H1 (cell line): ENCODE measurements around the gene TPD52L1.

Source experiments
- CTCF ChIP-seq, 3 experiments: IDR thresholded peaks; 1 replicate in 2 of 3; 2 replicates in 1 of 3; pipeline versions ENCODE4 v1.5.1 to v1.6.1; 2011; ENCODE audit warnings: low read length in 3 of 3, mild to moderate bottlenecking in 3 of 3, inconsistent platforms in 2 of 3, low read depth in 1 of 3, moderate library complexity in 1 of 3; ENCODE audit not compliant: insufficient read depth in 1 of 3; ENCODE audit errors: control extremely low read depth in 1 of 3
- JUND ChIP-seq: IDR thresholded peaks from 2 replicates; pipeline ENCODE4 v1.6.1; 2011; ENCODE audit warnings: mild to moderate bottlenecking, improper control_type of control experiment, low read length
- POLR2A ChIP-seq, 2 experiments: IDR thresholded peaks; 1 replicate in 1 of 2; 2 replicates in 1 of 2; pipeline ENCODE4 v1.6.1; 2011; ENCODE audit warnings: low read depth in 2 of 2, low read length in 2 of 2, mild to moderate bottlenecking in 2 of 2; ENCODE audit errors: control extremely low read depth in 1 of 2
- RBBP5 ChIP-seq: IDR thresholded peaks from 2 replicates; pipeline ENCODE4 v1.7.1; 2012; ENCODE audit warnings: low read depth, mild to moderate bottlenecking, inconsistent platforms, low read length, moderate library complexity, borderline replicate concordance
- SIRT6 ChIP-seq: IDR thresholded peaks from one replicate; pipeline ENCODE4 v1.7.1; 2012; ENCODE audit warnings: low read length, inconsistent platforms

GRCh38 chr6:125192610-125192930, 39.0 kb downstream of the TPD52L1 start:
- TF ChIP-seq CTCF (IDR thresholded peaks at IDR 0.05; ENCODE audit: control extremely low read depth in 1 of 3, insufficient read depth in 1 of 3, low read depth in 1 of 3, low read length in 3 of 3) = no peak
- TF ChIP-seq RBBP5 = no peak
- no peak for TF ChIP-seq POLR2A (IDR thresholded peaks at IDR 0.05; ENCODE audit: control extremely low read depth in 1 of 2, low read depth in 2 of 2, low read length in 2 of 2)
- no peak for TF ChIP-seq SIRT6
- no peak for TF ChIP-seq JUND
